IPS-NIHi7 (cell line): Measurements from ENCODE around the gene CDK2.
"Not testable (repeated sequence)": the region's sequence is repeated elsewhere in the genome, so short reads cannot be mapped to it uniquely, and the experiment has no call there.

Experiments used
- DNase-seq: peaks from one replicate; pipeline ENCODE4 v3.0.0; 2012; ENCODE audit warnings: mixed read lengths; ENCODE audit errors: extremely low spot score

Gene CDK2

GRCh38 chr12:55979069-55979468 is 12.4 kb downstream of the CDK2 start:
- no peak for DNase-seq

GRCh38 chr12:55981882-55982281 is 15.3 kb downstream of the CDK2 start:
- DNase-seq: not testable (repeated sequence)

GRCh38 chr12:55982319-55982936 is 15.8 kb downstream of the CDK2 start:
- no peak for DNase-seq

- DNase-seq: no peak
Measured at GRCh38 chr12:55983232-55983842, 16.7 kb downstream of the CDK2 start.

- no peak for DNase-seq
Measured at GRCh38 chr12:55984861-55985260, 18.2 kb downstream of the CDK2 start.

GRCh38 chr12:55985341-55985740 is 18.7 kb downstream of the CDK2 start:
- no peak for DNase-seq

- not testable (repeated sequence) for DNase-seq
Measured at GRCh38 chr12:55985976-55986375, 19.3 kb downstream of the CDK2 start.

- DNase-seq: no peak
Measured at GRCh38 chr12:55991110-55991509, 24.5 kb downstream of the CDK2 start.

GRCh38 chr12:55993230-55993853 is 26.7 kb downstream of the CDK2 start:
- no peak for DNase-seq

- no peak for DNase-seq
Measured at GRCh38 chr12:55995366-55995765, 28.7 kb downstream of the CDK2 start.

GRCh38 chr12:55996201-55996714 is 29.6 kb downstream of the CDK2 start:
- peak; percentile 35 for DNase-seq

- peak; percentile 100 for DNase-seq
Measured at GRCh38 chr12:55996715-55997534, 30.3 kb downstream of the CDK2 start, which contains the start of gene SUOX. TSS of gene SUOX (plus strand) at chr12:55997276. CDS start at chr12:56002222, 4,946 bp downstream.

GRCh38 chr12:55997535-55997859 is 30.9 kb downstream of the CDK2 start:
- peak; percentile 28 for DNase-seq

GRCh38 chr12:55999522-55999921 is 32.9 kb downstream of the CDK2 start:
- not testable (repeated sequence) for DNase-seq

- DNase-seq: not testable (repeated sequence)
Measured at GRCh38 chr12:55999999-56000540, 33.4 kb downstream of the CDK2 start.

- DNase-seq: no peak
Measured at GRCh38 chr12:56001487-56002100, 35.0 kb downstream of the CDK2 start.

- DNase-seq: not testable (repeated sequence)
Measured at GRCh38 chr12:56003376-56003775, 36.7 kb downstream of the CDK2 start.

- DNase-seq: no peak
Measured at GRCh38 chr12:56004211-56004610, 37.6 kb downstream of the CDK2 start.

GRCh38 chr12:56007564-56008559 is 41.2 kb downstream of the CDK2 start:
- DNase-seq: peak; percentile 95

- no peak for DNase-seq
Measured at GRCh38 chr12:56010111-56010570, 43.5 kb downstream of the CDK2 start.
